NCI-H2029 treated with DMSO at 0.1 percent for 48 hours (cell line): ENCODE results near the gene OXT.

Source experiments
- DNase-seq: peaks from one replicate; lab custom pipeline; 2025; lab: John Stamatoyannopoulos, UW

The OXT gene

GRCh38 chr20:3109350-3110302 is 38.2 kb downstream of the OXT start:
- no peak for DNase-seq

GRCh38 chr20:3111507-3111906 is 40.1 kb downstream of the OXT start:
- no peak for DNase-seq

- DNase-seq: no peak
These were observed 40.6 kb downstream of the OXT start for GRCh38 chr20:3111995-3112394.

- DNase-seq: peak; percentile 26
These were observed 44.0 kb downstream of the OXT start for GRCh38 chr20:3115190-3116107.

GRCh38 chr20:3116341-3116740 is 44.9 kb downstream of the OXT start:
- DNase-seq: no peak

- peak; percentile 31 for DNase-seq
These were observed 46.5 kb downstream of the OXT start for GRCh38 chr20:3117839-3118379.

- no peak for DNase-seq
These were observed 47.6 kb downstream of the OXT start for GRCh38 chr20:3119044-3119443.

- peak; percentile 33 for DNase-seq
These were observed 50.0 kb downstream of the OXT start for GRCh38 chr20:3121271-3121911.
